ENCODE measurements around the gene TLE6. TPM values are rescaled to one million over a fixed set of nuclear protein-coding genes. Genes with fewer than 3 reads are reported as not detected.

The TLE6 gene
- total and polyA plus RNA-seq, 2 of the 13 experiments (the other 11 are each of a cell fraction or from before 2014, with no cell fraction given): 0.24 to 5.5 TPM

GRCh38 chr19:3034656-3035541 lies 57.5 kb downstream of the TLE6 start (continued):
- no peak for TF ChIP-seq ARID5B (CRISPR knock-in tag; IDR thresholded peaks at IDR 0.05)
- TF ChIP-seq GFI1 (CRISPR knock-in tag; IDR thresholded peaks at IDR 0.05; ENCODE audit: borderline replicate concordance): 0 out of 2 replicates have a peak, but pooled peaks have one; percentile 15
- TF ChIP-seq ZEB1 (IDR thresholded peaks at IDR 0.05; ENCODE audit: insufficient replicate concordance, low read depth): no peak
- 0 out of 2 replicates have a peak, but pooled peaks have one; percentile 54 for TF ChIP-seq ARID2 (CRISPR knock-in tag; IDR thresholded peaks at IDR 0.05; ENCODE audit: borderline replicate concordance)
- TF ChIP-seq ZNF20 (CRISPR knock-in tag; IDR thresholded peaks at IDR 0.05): no peak
- TF ChIP-seq ZNF746 (CRISPR knock-in tag; IDR thresholded peaks at IDR 0.05): peak; percentile 60; the same call in 1 of the 2 replicates
- TF ChIP-seq BHLHE40 (IDR thresholded peaks at IDR 0.05; ENCODE audit: low read length): no peak
- peak; percentile 100 for TF ChIP-seq ZNF276 (CRISPR knock-in tag; IDR thresholded peaks at IDR 0.05; ENCODE audit: low read depth)
- no peak for TF ChIP-seq HOXA7 (CRISPR knock-in tag; IDR thresholded peaks at IDR 0.05)

Data from HepG2 (cell line).